Transverse colon (tissue), 4 donors: ENCODE results near the gene MAP3K14. TPM values are rescaled to one million over a fixed set of nuclear protein-coding genes. Genes with fewer than 3 reads are reported as not detected.

Source experiments
- DNase-seq: peaks from one replicate; pipeline ENCODE4 v3.0.0-alpha.2; 2019
- H3K27ac ChIP-seq, 4 donors: fragments of 200-600 bp; sonication (generic); 2 replicates each; pipeline ENCODE4 v1.5.1; 2016 to 2018; ENCODE audit warnings: inconsistent platforms in 4 of 4
- H3K27me3 ChIP-seq: fragments of 200-600 bp; sonication (generic); 2 replicates; pipeline ENCODE4 v1.5.1; 2017; ENCODE audit warnings: inconsistent platforms
- H3K36me3 ChIP-seq, 4 donors: fragments of 200-600 bp; sonication (generic); 2 replicates each; pipeline ENCODE4 v1.5.1; 2017 to 2019; ENCODE audit warnings: inconsistent platforms in 4 of 4
- H3K4me1 ChIP-seq, 4 donors: fragments of 200-600 bp; sonication (generic); 2 replicates each; pipeline ENCODE4 v1.5.1; 2017 to 2020; ENCODE audit warnings: inconsistent platforms in 4 of 4
- H3K4me3 ChIP-seq, 4 donors: fragments of 200-600 bp; sonication (generic); 1 replicate in 1 of 4; 2 replicates in 3 of 4; pipeline versions ENCODE4 v1.5.1 to v1.6.1; 2017 to 2019; ENCODE audit warnings: inconsistent platforms in 4 of 4
- H3K9me3 ChIP-seq, 2 donors: fragments of 200-600 bp; sonication (generic); 2 replicates each; pipeline ENCODE4 v1.5.1; 2017 to 2019; ENCODE audit warnings: inconsistent platforms in 2 of 2
- CTCF ChIP-seq, 5 experiments: fragments of 200-600 bp in 3 of 5; fragments of 450-650 bp in 2 of 5; sonication (generic) in 3 of 5; IDR thresholded peaks; 1 replicate in 2 of 5; 2 replicates in 3 of 5; pipeline ENCODE4 v1.5.1; 2016 to 2017; ENCODE audit warnings: antibody characterized with exemption in 5 of 5, inconsistent platforms in 3 of 5, mild to moderate bottlenecking in 2 of 5, moderate library complexity in 1 of 5
- EP300 ChIP-seq: sonication (generic); formaldehyde crosslinking; IDR thresholded peaks from one replicate; pipeline ENCODE4 v1.6.1; 2017; ENCODE audit warnings: antibody characterized with exemption, low read depth
- POLR2A ChIP-seq: fragments of 450-650 bp; IDR thresholded peaks from one replicate; pipeline ENCODE4 v1.6.1; 2016; ENCODE audit warnings: antibody characterized with exemption, mild to moderate bottlenecking, moderate library complexity
- POLR2AphosphoS5 ChIP-seq, 3 donors: sonication (generic); formaldehyde crosslinking; IDR thresholded peaks; one replicate each; pipeline ENCODE4 v1.6.1; 2016; ENCODE audit warnings: antibody characterized with exemption in 3 of 3
- WGBS, 2 donors: methylation state at CpG; one replicate each; pipeline ENCODE4 v1.1.5; 2018; ENCODE audit warnings: low coverage in 1 of 2; 5-methylcytosine and 5-hydroxymethylcytosine counted together
- in situ Hi-C, 4 donors: fragments of 200-750 bp; cut with MboI; loops; one replicate each; pipeline versions ENCODE4 v1.15.0 to v1.15.1; 2017; ENCODE audit warnings: low sequenced_read_pairs in 3 of 4, low pct_ligation_motif_present in 1 of 4, low pct_unique_long_range_greater_than_20kb in 1 of 4
- intact Hi-C: fragments of 100-400 bp; cut with DNase I; formaldehyde crosslinking; loops from one replicate; pipeline ENCODE4 v1.15.1; 2023; ENCODE audit warnings: low total_unique reads
- total RNA-seq, 4 donors: library from RNA; depleted of rRNA; stranded (reverse); fragments of >200 nt; gene quantifications; one replicate each; pipeline ENCODE4 v1.1.0, GENCODE V29; 2016

Gene MAP3K14
- total RNA-seq, 4 donors from 2014 or later, result 13.0 to 33.7 (median 18.7) TPM

- Histone ChIP-seq H3K36me3 (no peaks in the 10 kb centered on the region), H3K4me3 (peak overlapping the region; percentile 59 to 90 (median 64)), H3K9me3 (no peaks in the 10 kb centered on the region), H3K27ac (peak overlapping the region; percentile 99 to 100 (median 100)), H3K27me3 (no peaks in the 10 kb centered on the region), H3K4me1 (peaks cover 39 to 87% (median 84%) of the 10 kb centered on the region in 4 donors)
- TF ChIP-seq POLR2A (no peak), POLR2AphosphoS5 (IDR thresholded peaks at IDR 0.05) (peak in 2 of 3 donors; percentile 11 to 48)
- intact Hi-C loops (loop anchor here (5.0 kb wide), 1 partner anchor 39 kb away; no protein-coding TSS in a partner anchor), in situ Hi-C loops (no loop called here)
- DNase-seq, result no peak
- 4 to 19% methylated on average over 5 to 13 of the region's 13 CpGs for WGBS, 2 donors
Observed at GRCh38 chr17:45315648-45316433, 979 bp downstream of the MAP3K14 start.

- TF ChIP-seq POLR2A (peak; percentile 37), EP300 (no peak), POLR2AphosphoS5 (IDR thresholded peaks at IDR 0.05) (peak; percentile 9 to 73 (median 34)), CTCF (IDR thresholded peaks at IDR 0.05) (no peak)
- no peak for DNase-seq
- WGBS, 2 donors, result 8 to 18% methylated on average over 7 to 11 of the region's 11 CpGs
- Histone ChIP-seq H3K4me1 (peaks cover 43 to 87% (median 84%) of the 10 kb centered on the region in 4 donors), H3K9me3 (no peaks in the 10 kb centered on the region), H3K36me3 (no peaks in the 10 kb centered on the region), H3K27ac (peak overlapping the region; percentile 99 to 100 (median 100)), H3K27me3 (no peaks in the 10 kb centered on the region), H3K4me3 (peak overlapping the region in 3 of 4 donors; percentile 60 to 90 (median 68))
- intact Hi-C loops, result loop anchor here (5.0 kb wide), 1 partner anchor 38 kb away; no protein-coding TSS in a partner anchor
- in situ Hi-C loops, result no loop called here
Observed at GRCh38 chr17:45314741-45315647, 1.8 kb downstream of the MAP3K14 start.

- Histone ChIP-seq H3K4me1 (peaks cover 51 to 87% (median 85%) of the 10 kb centered on the region in 4 donors), H3K36me3 (no peaks in the 10 kb centered on the region), H3K9me3 (no peaks in the 10 kb centered on the region), H3K27me3 (no peaks in the 10 kb centered on the region), H3K4me3 (peak overlapping the region in 2 of 4 donors; percentile 68 to 90), H3K27ac (peak overlapping the region; percentile 99 to 100 (median 100))
- in situ Hi-C loops (no loop called here), intact Hi-C loops (no loop called here)
- TF ChIP-seq EP300 (no peak), POLR2AphosphoS5 (IDR thresholded peaks at IDR 0.05) (no peak), POLR2A (no peak), CTCF (IDR thresholded peaks at IDR 0.05) (no peak)
- DNase-seq, result no peak
- 45 to 59% methylated on average over 4 to 7 of the region's 7 CpGs for WGBS, 2 donors
Observed at GRCh38 chr17:45313996-45314740, 2.7 kb downstream of the MAP3K14 start.

- intact Hi-C loops, result no loop called here
- H3K4me1 ChIP-seq, result peaks cover 58 to 88% (median 84%) of the 10 kb centered on the region in 4 donors
- H3K4me3 ChIP-seq, result peak overlapping the region in 1 of 4 donors; percentile 68
- peak overlapping the region; percentile 99 to 100 (median 100) for H3K27ac ChIP-seq
- no peaks in the 10 kb centered on the region for H3K27me3 ChIP-seq
- no peaks in the 10 kb centered on the region for H3K9me3 ChIP-seq
- H3K36me3 ChIP-seq, result no peaks in the 10 kb centered on the region
- WGBS, 2 donors, result 69% methylated on average over 5 of the region's 5 CpGs; no CpG with 5 or more reads in 1 of the 2 donors
- DNase-seq, result no peak
- TF ChIP-seq EP300, result no peak
- no peak for TF ChIP-seq CTCF (IDR thresholded peaks at IDR 0.05)
- no peak for TF ChIP-seq POLR2AphosphoS5 (IDR thresholded peaks at IDR 0.05)
- TF ChIP-seq POLR2A, result no peak
- in situ Hi-C loops, result no loop called here
Observed at GRCh38 chr17:45313421-45313771, 3.4 kb downstream of the MAP3K14 start.
